22Rv1 (cell line): ENCODE results near the gene SFMBT1.

ENCODE experiments used
- CTCF ChIP-seq: fragments of 450-650 bp; IDR thresholded peaks from 2 replicates; pipeline ENCODE4 v1.5.1; 2017; ENCODE audit warnings: mild to moderate bottlenecking
- ZFX ChIP-seq: fragments of 450-650 bp; IDR thresholded peaks from 2 replicates; pipeline ENCODE4 v1.6.1; 2017; ENCODE audit warnings: antibody characterized with exemption, borderline replicate concordance

DNA sequence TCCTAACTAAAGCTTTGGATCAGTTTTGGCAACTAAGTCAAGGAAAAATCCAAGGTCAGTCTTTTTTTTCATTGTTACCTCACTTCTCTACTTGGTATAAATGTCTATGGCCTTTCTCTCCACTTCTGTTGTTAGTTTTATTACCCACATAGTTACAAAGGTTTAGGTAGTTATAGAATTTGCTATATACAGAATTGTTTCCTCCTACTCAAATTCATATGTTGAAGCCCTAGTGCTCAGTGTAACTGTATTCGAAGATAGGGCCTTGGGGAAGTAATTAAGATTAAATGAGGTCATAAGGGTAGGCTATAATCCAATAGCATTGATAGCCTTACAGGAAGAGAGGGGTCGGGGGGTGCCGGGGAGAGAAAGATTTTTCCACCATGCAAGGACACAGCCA is 128.8 kb downstream of the SFMBT1 start:
- TF ChIP-seq CTCF (no peak), ZFX (no peak)
